Measurements from ENCODE around the gene LILRB3. TPM values are rescaled to one million over a fixed set of nuclear protein-coding genes. Genes with fewer than 3 reads are reported as not detected.
"Not testable (repeated sequence)": the region's sequence is repeated elsewhere in the genome, so short reads cannot be mapped to it uniquely, and the experiment has no call there.

The LILRB3 gene
- total RNA-seq, 3 donors from 2014 or later = not detected

DNA sequence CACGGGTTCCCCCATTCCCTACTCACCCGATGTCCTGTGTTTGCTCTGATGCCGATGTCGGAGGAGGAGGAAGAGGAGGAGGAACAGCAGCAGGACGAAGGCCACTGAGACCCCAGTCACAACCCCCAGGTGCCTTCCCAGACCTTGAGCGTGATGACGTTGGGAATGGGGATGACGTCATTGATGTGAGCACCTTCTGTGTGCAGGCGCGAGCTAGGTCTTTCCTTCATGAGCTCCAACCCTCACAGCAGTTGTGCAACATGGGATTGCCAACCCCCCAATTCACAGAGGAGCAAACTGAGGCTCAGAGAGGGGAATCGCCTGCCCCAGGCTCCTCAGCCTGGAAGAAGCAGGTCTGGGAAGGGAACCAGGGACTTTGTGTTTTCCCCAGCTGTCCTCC is 30.0 kb upstream of the LILRB3 start:
- DNase-seq (no peak), ATAC-seq (no peak)
- Mint-ChIP-seq H3K27me3 (ENCODE audit: low read depth) (peaks cover 13% of the 10 kb centered on the region), H3K36me3 (ENCODE audit: insufficient read depth) (no peaks in the 10 kb centered on the region), H3K4me1 (ENCODE audit: low read depth) (peaks cover 7% of the 10 kb centered on the region), H3K9me3 (no peaks in the 10 kb centered on the region), H3K4me3 (no peak overlapping the region)

DNA sequence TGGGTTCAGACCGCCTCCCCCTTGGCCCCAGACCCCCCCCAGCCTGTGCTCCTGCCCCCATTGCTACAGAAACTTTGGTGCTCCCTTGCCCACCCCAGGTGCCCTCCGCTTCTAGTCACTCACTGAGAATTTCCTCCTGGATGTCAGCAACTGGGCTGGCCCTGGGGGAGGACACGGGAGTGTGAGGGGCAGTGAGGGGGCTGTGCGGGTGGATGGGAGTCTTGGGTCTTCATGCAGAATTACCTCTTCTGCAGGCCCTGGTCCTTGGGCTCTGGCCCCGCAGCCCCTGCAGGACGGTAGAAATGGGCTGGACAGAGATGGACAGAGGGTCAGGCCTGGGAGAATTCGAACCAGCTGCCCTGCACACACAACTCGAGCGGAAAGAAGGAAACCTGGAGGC is 29.4 kb upstream of the LILRB3 start:
- H3K4me3 Mint-ChIP-seq = no peak overlapping the region
- no peaks in the 10 kb centered on the region for H3K36me3 Mint-ChIP-seq (ENCODE audit: insufficient read depth)
- peaks cover 11% of the 10 kb centered on the region for H3K4me1 Mint-ChIP-seq (ENCODE audit: low read depth)
- peaks cover 9% of the 10 kb centered on the region for H3K27me3 Mint-ChIP-seq (ENCODE audit: low read depth)
- DNase-seq = no peak
- no peak for ATAC-seq
- H3K9me3 Mint-ChIP-seq = no peaks in the 10 kb centered on the region

DNA sequence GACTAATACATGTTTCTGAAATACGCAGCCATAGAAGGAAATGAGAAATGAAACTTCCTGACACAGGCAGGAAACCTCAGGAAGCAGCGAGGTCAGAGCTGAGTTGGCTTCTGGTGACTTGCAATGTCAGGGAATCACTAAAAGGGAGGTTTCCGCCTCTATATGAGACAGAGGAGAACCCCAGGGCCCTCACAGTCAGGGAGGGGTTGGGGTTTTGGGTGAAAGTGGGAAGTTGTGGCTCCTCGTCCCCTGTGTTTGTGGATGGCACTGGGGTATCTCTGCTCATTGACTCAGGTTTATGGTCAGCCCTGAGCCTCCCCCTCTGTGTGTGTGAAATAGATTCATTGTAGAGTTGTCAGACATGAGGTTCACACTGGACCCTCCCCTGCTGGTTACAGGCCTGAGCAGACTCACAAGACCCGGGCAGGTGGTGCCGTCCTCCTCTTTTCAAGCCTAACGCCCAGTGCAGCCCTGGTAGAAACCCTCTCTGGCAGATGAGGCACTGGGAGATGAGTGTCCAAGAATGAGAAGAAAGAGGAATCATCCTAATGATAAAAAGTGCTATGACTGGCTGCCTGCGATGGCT is 25.3 kb upstream of the LILRB3 start:
- Mint-ChIP-seq H3K4me3 (peak overlapping the region; percentile 1), H3K4me1 (ENCODE audit: low read depth) (peaks cover 14% of the 10 kb centered on the region), H3K9me3 (no peaks in the 10 kb centered on the region), H3K27me3 (ENCODE audit: low read depth) (peaks cover 12% of the 10 kb centered on the region), H3K36me3 (ENCODE audit: insufficient read depth) (no peaks in the 10 kb centered on the region)
- DNase-seq = no peak
- peak; percentile 94 to 95 for ATAC-seq

GRCh38 chr19:54247106-54247930 is 24.5 kb upstream of the LILRB3 start:
- H3K9me3 Mint-ChIP-seq = no peaks in the 10 kb centered on the region
- peaks cover 16% of the 10 kb centered on the region for H3K4me1 Mint-ChIP-seq (ENCODE audit: low read depth)
- ATAC-seq = peak in 1 of 2 donors; percentile 10
- H3K4me3 Mint-ChIP-seq = peak overlapping the region; percentile 1
- no peak for DNase-seq
- peaks cover 13% of the 10 kb centered on the region for H3K27me3 Mint-ChIP-seq (ENCODE audit: low read depth)
- H3K36me3 Mint-ChIP-seq (ENCODE audit: insufficient read depth) = no peaks in the 10 kb centered on the region

DNA sequence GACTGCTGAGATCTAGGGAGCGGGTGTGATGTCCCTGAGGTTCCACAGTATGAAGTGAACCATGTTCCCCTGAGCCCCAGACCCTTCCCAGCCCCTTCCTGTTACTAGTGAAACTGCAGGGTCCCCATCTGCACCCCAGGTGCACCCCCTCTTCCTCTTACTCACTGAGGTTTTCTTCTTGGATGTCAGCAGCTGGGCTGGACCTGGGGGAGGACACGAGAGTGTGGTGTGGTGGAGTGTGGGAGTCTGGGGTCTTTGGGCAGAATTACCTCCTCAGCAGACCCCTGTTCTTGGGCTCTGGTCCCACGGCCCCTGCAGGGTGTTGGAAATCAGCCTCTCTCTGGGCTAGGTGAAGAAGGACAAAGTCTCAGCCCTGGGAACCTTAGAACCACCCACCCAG is 23.1 kb upstream of the LILRB3 start:
- DNase-seq (no peak), ATAC-seq (no peak)
- Mint-ChIP-seq H3K9me3 (no peaks in the 10 kb centered on the region), H3K4me1 (ENCODE audit: low read depth) (peaks cover 16% of the 10 kb centered on the region), H3K36me3 (ENCODE audit: insufficient read depth) (no peaks in the 10 kb centered on the region), H3K4me3 (no peak overlapping the region), H3K27me3 (ENCODE audit: low read depth) (peaks cover 13% of the 10 kb centered on the region)

DNA sequence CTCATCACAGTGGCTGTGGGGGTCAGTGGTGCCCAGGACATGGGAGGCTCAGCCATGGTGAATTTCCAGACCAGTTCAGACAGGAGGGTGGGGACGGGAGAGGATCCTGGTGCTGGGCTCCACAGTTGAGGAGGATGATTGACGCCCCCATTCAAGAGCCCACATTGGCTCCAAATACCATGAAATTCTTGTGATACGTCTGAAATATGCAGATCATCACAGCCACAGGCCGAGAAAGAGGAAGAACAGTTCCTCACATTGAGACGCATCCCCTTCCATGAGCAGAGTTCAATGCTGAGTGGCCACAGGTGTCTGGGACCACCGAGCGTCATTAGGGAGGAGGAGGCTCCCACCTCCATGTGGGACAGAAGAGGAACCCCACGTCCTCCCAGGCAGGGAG is 21.0 kb upstream of the LILRB3 start:
- DNase-seq; H3K4me3 Mint-ChIP-seq; H3K36me3 Mint-ChIP-seq (ENCODE audit: insufficient read depth); ATAC-seq; H3K9me3 Mint-ChIP-seq: not testable (repeated sequence)
- H3K27me3 Mint-ChIP-seq (ENCODE audit: low read depth) = peaks cover 14% of the 10 kb centered on the region
- H3K4me1 Mint-ChIP-seq (ENCODE audit: low read depth) = peaks cover 16% of the 10 kb centered on the region

DNA sequence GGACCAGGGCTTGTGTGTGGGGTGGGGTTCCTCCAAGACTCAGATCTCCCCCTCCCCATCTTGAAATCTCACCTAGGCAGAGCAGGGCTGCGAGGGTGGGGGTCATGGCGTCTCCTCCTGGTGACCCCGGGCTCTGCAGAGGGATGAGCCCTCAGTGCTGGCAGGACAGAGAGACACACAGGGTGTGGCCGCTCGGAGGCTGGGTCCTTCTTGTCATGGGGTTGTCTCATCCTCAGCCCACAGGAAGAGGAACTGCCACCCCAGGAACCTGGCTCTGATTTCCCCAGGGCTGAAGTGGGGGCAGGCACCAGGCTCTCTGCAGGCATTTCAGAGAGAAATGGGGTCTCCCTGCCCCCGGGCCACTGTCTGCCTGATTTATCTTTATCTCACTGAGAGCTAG is 19.8 kb upstream of the LILRB3 start, which contains the start of gene LILRA6:
TSS of gene LILRA6 (minus strand) at position 145 of the 400 bp plus-strand sequence.
- H3K27me3 Mint-ChIP-seq (ENCODE audit: low read depth) = peaks cover 14% of the 10 kb centered on the region
- H3K4me1 Mint-ChIP-seq (ENCODE audit: low read depth); H3K9me3 Mint-ChIP-seq; H3K4me3 Mint-ChIP-seq; H3K36me3 Mint-ChIP-seq (ENCODE audit: insufficient read depth); DNase-seq; ATAC-seq: not testable (repeated sequence)

DNA sequence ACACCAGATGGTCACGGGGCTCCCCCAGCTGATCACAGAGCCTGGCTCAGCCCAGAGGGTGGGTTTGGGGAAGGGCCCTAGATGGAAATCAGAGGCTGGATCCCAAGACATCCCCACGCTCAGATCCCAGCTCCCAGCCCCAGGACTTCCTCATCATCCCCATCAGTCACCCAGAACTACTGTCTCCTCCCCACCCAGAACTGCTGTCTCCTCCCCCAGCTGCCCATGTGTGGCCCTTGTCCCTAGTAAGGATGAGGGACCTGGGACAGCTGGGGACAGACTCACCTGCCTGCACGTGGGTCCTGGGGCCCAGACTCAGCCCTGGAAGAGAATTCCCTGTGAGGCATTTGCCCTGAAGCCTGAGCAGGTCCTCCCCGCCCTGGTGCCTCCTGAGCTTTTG is 19.4 kb upstream of the LILRB3 start:
- not testable (repeated sequence) for ATAC-seq; H3K4me3 Mint-ChIP-seq; H3K4me1 Mint-ChIP-seq (ENCODE audit: low read depth); DNase-seq; H3K36me3 Mint-ChIP-seq (ENCODE audit: insufficient read depth); H3K9me3 Mint-ChIP-seq
- peaks cover 14% of the 10 kb centered on the region for H3K27me3 Mint-ChIP-seq (ENCODE audit: low read depth)

- not testable (repeated sequence) for ATAC-seq; DNase-seq; H3K36me3 Mint-ChIP-seq (ENCODE audit: insufficient read depth); H3K4me1 Mint-ChIP-seq (ENCODE audit: low read depth); H3K9me3 Mint-ChIP-seq; H3K4me3 Mint-ChIP-seq
- peaks cover 14% of the 10 kb centered on the region for H3K27me3 Mint-ChIP-seq (ENCODE audit: low read depth)
Measured at GRCh38 chr19:54240372-54241336, 17.8 kb upstream of the LILRB3 start.

GRCh38 chr19:54239491-54240371 is 16.9 kb upstream of the LILRB3 start:
- not testable (repeated sequence) for H3K4me1 Mint-ChIP-seq (ENCODE audit: low read depth); H3K4me3 Mint-ChIP-seq; H3K9me3 Mint-ChIP-seq; DNase-seq; H3K36me3 Mint-ChIP-seq (ENCODE audit: insufficient read depth)
- peak in 1 of 2 donors; percentile 30 for ATAC-seq
- H3K27me3 Mint-ChIP-seq (ENCODE audit: low read depth) = peaks cover 14% of the 10 kb centered on the region

DNA sequence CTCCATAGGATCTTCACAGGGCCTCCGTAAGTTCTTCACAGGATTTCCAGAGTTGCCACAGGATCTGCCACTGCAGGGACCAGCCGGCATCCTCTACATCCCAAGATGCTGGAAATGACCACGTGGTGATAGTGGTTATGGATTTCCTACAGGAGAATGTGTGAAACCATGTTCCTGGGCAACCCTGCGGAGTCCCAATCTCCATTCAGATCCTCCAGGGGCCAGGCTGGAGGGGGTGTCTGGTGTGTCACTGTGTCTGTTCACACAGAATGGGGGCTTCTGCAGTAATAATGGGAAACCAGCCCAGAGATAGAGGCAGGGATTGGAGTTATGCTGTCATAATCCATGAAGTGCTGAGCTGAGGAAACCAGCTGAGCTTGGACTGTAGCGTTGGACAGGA is 11.1 kb upstream of the LILRB3 start:
- DNase-seq (no peak), ATAC-seq (no peak)
- no peaks in the 10 kb centered on the region for H3K9me3 Mint-ChIP-seq
- H3K4me3 Mint-ChIP-seq = no peak overlapping the region
- H3K4me1 Mint-ChIP-seq (ENCODE audit: low read depth) = peaks cover 8% of the 10 kb centered on the region
- no peaks in the 10 kb centered on the region for H3K36me3 Mint-ChIP-seq (ENCODE audit: insufficient read depth)
- H3K27me3 Mint-ChIP-seq (ENCODE audit: low read depth) = peaks cover 11% of the 10 kb centered on the region

DNA sequence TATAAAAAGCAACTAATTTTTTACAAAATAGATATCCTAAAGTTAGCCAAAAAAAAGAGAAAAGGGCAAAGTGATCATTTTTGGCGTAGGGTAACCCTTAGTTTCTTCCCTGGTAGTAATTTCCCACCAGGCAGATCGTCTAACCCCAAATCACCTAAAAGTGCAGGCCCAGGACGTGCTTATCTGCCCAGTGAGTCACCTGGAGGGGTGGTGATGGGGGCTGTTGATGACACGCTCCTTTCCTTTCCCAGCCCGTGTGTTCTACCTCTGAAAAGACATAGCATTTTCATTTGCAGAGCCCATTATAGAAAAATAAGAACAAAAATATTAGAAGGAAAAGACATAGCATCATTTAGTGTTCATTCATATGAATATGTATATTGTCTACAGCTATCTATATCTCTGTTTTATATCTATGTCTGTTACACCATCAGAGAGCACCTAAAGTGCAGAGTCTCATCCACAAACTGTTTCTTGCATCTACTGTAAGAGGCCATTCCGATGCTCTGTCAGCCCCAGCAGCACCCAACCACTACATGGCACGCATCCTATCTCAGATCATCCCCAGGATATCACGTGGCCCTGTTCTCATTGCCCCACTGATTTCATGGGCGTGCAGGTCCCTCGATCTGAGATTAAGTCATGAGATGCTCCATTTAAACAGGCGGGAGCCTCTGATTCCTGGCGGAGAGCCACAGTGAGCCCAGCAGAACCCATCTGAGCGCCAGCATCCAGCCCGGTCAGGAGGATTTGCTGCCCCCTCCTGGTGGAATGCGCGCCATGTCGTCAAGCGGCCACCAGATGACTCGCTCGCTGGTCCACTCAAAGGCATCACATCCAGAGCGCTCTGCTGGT is 8.5 kb upstream of the LILRB3 start:
- Mint-ChIP-seq H3K9me3 (no peaks in the 10 kb centered on the region), H3K4me1 (ENCODE audit: low read depth) (peaks cover 8% of the 10 kb centered on the region), H3K36me3 (ENCODE audit: insufficient read depth) (no peaks in the 10 kb centered on the region), H3K27me3 (ENCODE audit: low read depth) (peaks cover 11% of the 10 kb centered on the region), H3K4me3 (no peak overlapping the region)
- DNase-seq (peak; percentile 87), ATAC-seq (peak; percentile 96 to 98)

- H3K36me3 Mint-ChIP-seq (ENCODE audit: insufficient read depth) = no peaks in the 10 kb centered on the region
- H3K27me3 Mint-ChIP-seq (ENCODE audit: low read depth) = peaks cover 11% of the 10 kb centered on the region
- no peak overlapping the region for H3K4me3 Mint-ChIP-seq
- ATAC-seq (no peak), DNase-seq (no peak)
- H3K9me3 Mint-ChIP-seq = no peaks in the 10 kb centered on the region
- peaks cover 8% of the 10 kb centered on the region for H3K4me1 Mint-ChIP-seq (ENCODE audit: low read depth)
Measured at GRCh38 chr19:54230031-54230430, 7.2 kb upstream of the LILRB3 start.
